ENCODE data around the gene ATE1.

- TF ChIP-seq CTCF (IDR thresholded peaks at IDR 0.05; ENCODE audit: insufficient read depth, low read depth, low read length) (no peak), EZH2 (IDR thresholded peaks at IDR 0.05; ENCODE audit: insufficient read depth, low read length) (no peak)
Observed at GRCh38 chr10:121715969-121716368, 211.9 kb downstream of the ATE1 start.
